ENCODE data around the gene ABCA4. TPM values are rescaled to one million over a fixed set of nuclear protein-coding genes. Genes with fewer than 3 reads are reported as not detected.

ABCA4 gene
- total and polyA plus RNA-seq, 2 donors (not counting 3 experiments of a cell fraction or from before 2014, with no cell fraction given), result 2.3 to 4.9 TPM

DNA sequence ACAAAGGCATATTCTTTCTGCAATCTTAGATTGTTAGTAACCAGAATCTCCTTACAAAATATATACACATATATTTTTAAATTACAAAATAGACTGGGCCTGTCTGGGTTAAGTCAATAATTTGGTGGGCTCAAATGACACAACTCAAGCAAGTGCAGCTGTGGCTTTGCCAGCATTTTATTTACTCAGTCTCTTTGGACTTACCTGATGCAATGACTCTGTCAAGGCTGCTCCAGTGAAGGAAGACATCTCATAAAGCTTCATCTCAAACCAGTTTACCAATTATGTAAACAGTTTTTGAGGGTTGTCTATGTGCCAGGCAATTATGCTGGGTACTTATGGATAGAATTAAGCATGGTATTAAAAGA, 22.8 kb upstream of the ABCA4 start:
- no TSS peak for BruUV-seq (replicated peaks)
- FAIRE-seq, result no peak
- H3K27ac ChIP-seq (ENCODE audit: insufficient read depth, low read depth, low read length), result no peak overlapping the region

More for the DNA sequence above, 22.8 kb upstream of the ABCA4 start:
- Histone ChIP-seq H3K9me1 (replicated peaks; ENCODE audit: control insufficient read depth, extremely low read depth, insufficient read depth, low read length) (no peaks in the 10 kb centered on the region), H3K79me2 (ENCODE audit: control insufficient read depth, insufficient read depth, low read length) (no peaks in the 10 kb centered on the region), H2AFZ (ENCODE audit: low read depth, low read length) (no peak overlapping the region), H3K9ac (replicated peaks; ENCODE audit: extremely low read depth, insufficient read depth, low read length) (no peak overlapping the region), H3K27me3 (ENCODE audit: control insufficient read depth in 2 of 2, insufficient read depth in 2 of 2, low read length in 2 of 2) (no peaks in the 10 kb centered on the region), H3K36me3 (ENCODE audit: control insufficient read depth in 2 of 2, extremely low read depth in 1 of 2, insufficient read depth in 2 of 2, low read length in 2 of 2) (no peaks in the 10 kb centered on the region), H4K20me1 (replicated peaks; ENCODE audit: control insufficient read depth, extremely low read depth, insufficient read depth, low read length) (no peaks in the 10 kb centered on the region), H3K4me2 (ENCODE audit: insufficient read depth, low read length) (no peak overlapping the region), H3K4me1 (ENCODE audit: control insufficient read depth, extremely low read depth, insufficient read depth, low read length) (peaks cover 22% of the 10 kb centered on the region), H3K9me3 (replicated peaks; ENCODE audit: control insufficient read depth, insufficient read depth, low read length) (no peaks in the 10 kb centered on the region), H3K4me3 (replicated peaks in 1 of 3; ENCODE audit: insufficient read depth in 1 of 3, low read depth in 1 of 3, low read length in 3 of 3) (no peak overlapping the region)
- intact Hi-C loops (cut with micrococcal nuclease), result loop anchor here (2.0 kb wide), 1 partner anchor 75 kb away; no protein-coding TSS in a partner anchor
- DNase-seq (ENCODE audit: low read depth, low spot score), result no peak
- dilution Hi-C loops (cut with MboI; ENCODE audit: extremely low pct_ligation_motif_present, low sequenced_read_pairs), result no loop called here
- ChIA-PET CTCF (no interaction called here), POLR2A (no interaction called here)
- TF ChIP-seq MYC (IDR thresholded peaks at IDR 0.05; ENCODE audit: low read depth, low read length) (no peak), FOS (IDR thresholded peaks at IDR 0.05; ENCODE audit: borderline replicate concordance, insufficient read depth, low read length) (no peak), POLR2A (IDR thresholded peaks at IDR 0.05; ENCODE audit: low read depth, low read length) (no peak), POLR2AphosphoS5 (IDR thresholded peaks at IDR 0.05; ENCODE audit: insufficient read depth, low read depth, low read length) (no peak), EZH2 (IDR thresholded peaks at IDR 0.05; ENCODE audit: borderline replicate concordance, low read depth, low read length, severe bottlenecking) (no peak), JUN (IDR thresholded peaks at IDR 0.05; ENCODE audit: borderline replicate concordance, insufficient read depth, insufficient read length, low read depth) (no peak), GATA2 (IDR thresholded peaks at IDR 0.05; ENCODE audit: insufficient read depth, insufficient read length, low read depth, low read length) (no peak)
- TF ChIP-seq, protein P1, sequence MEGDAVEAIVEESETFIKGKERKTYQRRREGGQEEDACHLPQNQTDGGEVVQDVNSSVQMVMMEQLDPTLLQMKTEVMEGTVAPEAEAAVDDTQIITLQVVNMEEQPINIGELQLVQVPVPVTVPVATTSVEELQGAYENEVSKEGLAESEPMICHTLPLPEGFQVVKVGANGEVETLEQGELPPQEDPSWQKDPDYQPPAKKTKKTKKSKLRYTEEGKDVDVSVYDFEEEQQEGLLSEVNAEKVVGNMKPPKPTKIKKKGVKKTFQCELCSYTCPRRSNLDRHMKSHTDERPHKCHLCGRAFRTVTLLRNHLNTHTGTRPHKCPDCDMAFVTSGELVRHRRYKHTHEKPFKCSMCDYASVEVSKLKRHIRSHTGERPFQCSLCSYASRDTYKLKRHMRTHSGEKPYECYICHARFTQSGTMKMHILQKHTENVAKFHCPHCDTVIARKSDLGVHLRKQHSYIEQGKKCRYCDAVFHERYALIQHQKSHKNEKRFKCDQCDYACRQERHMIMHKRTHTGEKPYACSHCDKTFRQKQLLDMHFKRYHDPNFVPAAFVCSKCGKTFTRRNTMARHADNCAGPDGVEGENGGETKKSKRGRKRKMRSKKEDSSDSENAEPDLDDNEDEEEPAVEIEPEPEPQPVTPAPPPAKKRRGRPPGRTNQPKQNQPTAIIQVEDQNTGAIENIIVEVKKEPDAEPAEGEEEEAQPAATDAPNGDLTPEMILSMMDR (IDR thresholded peaks at IDR 0.05; ENCODE audit: extremely low read depth in 1 of 2, insufficient read depth in 1 of 2, low read depth in 1 of 2, low read length in 2 of 2), result no peak
- TF ChIP-seq, protein P2, sequence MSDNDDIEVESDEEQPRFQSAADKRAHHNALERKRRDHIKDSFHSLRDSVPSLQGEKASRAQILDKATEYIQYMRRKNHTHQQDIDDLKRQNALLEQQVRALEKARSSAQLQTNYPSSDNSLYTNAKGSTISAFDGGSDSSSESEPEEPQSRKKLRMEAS (IDR thresholded peaks at IDR 0.05; ENCODE audit: insufficient read depth, insufficient read length), result no peak

All from endothelial cell of umbilical vein (primary cell).